HepG2 (cell line): ENCODE measurements around the gene ARHGAP26. TPM values are rescaled to one million over a fixed set of nuclear protein-coding genes. Genes with fewer than 3 reads are reported as not detected.

ENCODE experiments used
- ATAC-seq: fragments of 200-7000 bp; cut with Tn5 transposase; 3 replicates; pipeline ENCODE4 v1.9.1; 2020; ENCODE audit warnings: mild to moderate bottlenecking, moderate library complexity
- BruUV-seq: library from RNA; stranded (reverse); fragments of 400-500 nt; replicated peaks from 2 replicates; lab custom pipeline; 2021; lab: Mats Ljungman, UMichigan
- CTCF ChIA-PET: fragments of 300-600 bp; formaldehyde crosslinking; extraction: SDS; loops from one replicate; lab custom pipeline; 2021; ENCODE audit warnings: low total read pairs, inconsistent platforms, low intra/inter-chr PET ratio; lab: Yijun Ruan, JAX
- POLR2A ChIA-PET: fragments of 350-600 bp; sonication (Branson Sonifier 250); formaldehyde crosslinking; loops from one replicate; lab custom pipeline; 2020; ENCODE audit warnings: antibody characterized with exemption, inconsistent platforms; lab: Yijun Ruan, JAX
- DNase-seq: peaks from one replicate; pipeline ENCODE4 v3.0.0-alpha.2; 2015; ENCODE audit warnings: low spot score
- FAIRE-seq: peaks from 3 replicates; lab custom pipeline; 2011; peaks lifted over from hg19 to GRCh38; lab: Jason Lieb, UNC
- H2AFZ ChIP-seq: one replicate; pipeline ENCODE4 v1.6.1; 2011; ENCODE audit warnings: low read length, inconsistent platforms
- H3K27ac ChIP-seq: fragments of 300-600 bp; 3 replicates; pipeline ENCODE4 v1.8.0; 2011; ENCODE audit warnings: mixed run types, mild to moderate bottlenecking, mixed read lengths, low read length, inconsistent platforms; ENCODE audit not compliant: insufficient read depth; ENCODE audit errors: extremely low read length
- H3K27me3 ChIP-seq, 2 experiments: fragments of 200-600 bp in 1 of 2; 2 replicates in 1 of 2; 3 replicates in 1 of 2; pipeline versions ENCODE4 v1.6.0 to v1.8.0; 2011; ENCODE audit warnings: low read length in 2 of 2, mild to moderate bottlenecking in 2 of 2, moderate library complexity in 2 of 2, inconsistent platforms in 1 of 2; ENCODE audit not compliant: insufficient read depth in 2 of 2, control insufficient read depth in 1 of 2
- H3K36me3 ChIP-seq, 2 experiments: fragments of 200-600 bp in 1 of 2; replicated peaks in 1 of 2; 2 replicates in 1 of 2; 3 replicates in 1 of 2; pipeline versions ENCODE4 v1.5.1 to v1.8.0; 2011; ENCODE audit warnings: low read length in 2 of 2, inconsistent platforms in 1 of 2; ENCODE audit not compliant: insufficient read depth in 2 of 2, control insufficient read depth in 1 of 2
- H3K4me1 ChIP-seq: 2 replicates; pipeline ENCODE4 v1.5.1; 2012; ENCODE audit warnings: low read length, inconsistent platforms; ENCODE audit not compliant: insufficient read depth
- H3K4me2 ChIP-seq: 2 replicates; pipeline ENCODE4 v1.6.0; 2011; ENCODE audit warnings: low read depth, low read length, inconsistent platforms
- H3K4me3 ChIP-seq, 3 experiments: fragments of 200-600 bp in 1 of 3; sonication (generic), shearing (Covaris generic) in 1 of 3; replicated peaks in 1 of 3; 2 replicates each; pipeline ENCODE4 v1.5.1; 2011 to 2016; ENCODE audit warnings: low read length in 3 of 3, inconsistent platforms in 2 of 3, low read depth in 2 of 3, mild to moderate bottlenecking in 2 of 3, control low read depth in 1 of 3, mixed read lengths in 1 of 3; ENCODE audit not compliant: insufficient read depth in 1 of 3
- H3K79me2 ChIP-seq: one replicate; pipeline ENCODE4 v1.6.1; 2011; ENCODE audit warnings: low read length, inconsistent platforms; ENCODE audit not compliant: insufficient read depth
- H3K9ac ChIP-seq: 2 replicates; pipeline ENCODE4 v1.6.0; 2011; ENCODE audit warnings: mild to moderate bottlenecking, low read depth, low read length, inconsistent platforms; ENCODE audit not compliant: insufficient read depth
- H3K9me3 ChIP-seq: 2 replicates; pipeline ENCODE4 v1.5.1; 2012; ENCODE audit warnings: mild to moderate bottlenecking, low read length
- H4K20me1 ChIP-seq: 2 replicates; pipeline ENCODE4 v1.6.0; 2011; ENCODE audit warnings: inconsistent platforms, mild to moderate bottlenecking, low read length, moderate library complexity; ENCODE audit not compliant: insufficient read depth
- AFF4 ChIP-seq: sonication (generic); formaldehyde crosslinking; IDR thresholded peaks from 2 replicates; pipeline ENCODE4 v1.4.0; 2020; ENCODE audit warnings: missing genetic modification reagents
- DPF2 ChIP-seq: sonication (generic); formaldehyde crosslinking; IDR thresholded peaks from 2 replicates; pipeline ENCODE4 v1.4.0; 2020; ENCODE audit warnings: mild to moderate bottlenecking, low read depth, missing genetic modification reagents, borderline replicate concordance
- ESRRA ChIP-seq: sonication (generic); formaldehyde crosslinking; IDR thresholded peaks from 2 replicates; pipeline ENCODE4 v1.5.1; 2020; ENCODE audit warnings: mild to moderate bottlenecking, low read depth, missing genetic modification reagents
- IRX3 ChIP-seq: sonication (generic); formaldehyde crosslinking; IDR thresholded peaks from 2 replicates; pipeline ENCODE4 v1.8.1; 2023; ENCODE audit warnings: mild to moderate bottlenecking, low read depth, missing genetic modification reagents, borderline replicate concordance
- KIAA2018 ChIP-seq: sonication (generic); formaldehyde crosslinking; IDR thresholded peaks from 2 replicates; pipeline ENCODE4 v1.5.0; 2020; ENCODE audit warnings: mild to moderate bottlenecking, missing genetic modification reagents, borderline replicate concordance
- MZF1 ChIP-seq: sonication (generic); formaldehyde crosslinking; IDR thresholded peaks from 2 replicates; pipeline ENCODE4 v1.8.1; 2023; ENCODE audit warnings: mild to moderate bottlenecking, missing genetic modification reagents, borderline replicate concordance
- TCF12 ChIP-seq, 2 experiments: fragments of 450-650 bp in 1 of 2; sonication (generic) in 1 of 2; formaldehyde crosslinking in 1 of 2; IDR thresholded peaks; 2 replicates each; pipeline versions ENCODE4 v1.6.1 to v1.8.0; 2017 to 2022; ENCODE audit warnings: antibody characterized with exemption in 1 of 2, mild to moderate bottlenecking in 1 of 2, missing genetic modification reagents in 1 of 2, moderate library complexity in 1 of 2
- ZNF121 ChIP-seq: sonication (generic); formaldehyde crosslinking; IDR thresholded peaks from 2 replicates; pipeline ENCODE4 v1.5.0; 2020; ENCODE audit warnings: mild to moderate bottlenecking, missing genetic modification reagents
- ZNF205 ChIP-seq: IDR thresholded peaks from 2 replicates; pipeline ENCODE4 v1.6.1; 2018; ENCODE audit warnings: missing biosample characterization, missing genetic modification reagents
- ZNF296 ChIP-seq: sonication (generic); formaldehyde crosslinking; conservative IDR thresholded peaks from 2 replicates; pipeline ENCODE4 v1.5.0; 2020; ENCODE audit warnings: mild to moderate bottlenecking, missing genetic modification reagents
- ZNF607 ChIP-seq: sonication (generic); formaldehyde crosslinking; IDR thresholded peaks from 2 replicates; pipeline ENCODE4 v1.5.1; 2020; ENCODE audit warnings: missing genetic modification reagents, mild to moderate bottlenecking, borderline replicate concordance
- ZNF747 ChIP-seq: sonication (generic); formaldehyde crosslinking; IDR thresholded peaks from 2 replicates; pipeline ENCODE4 v1.8.1; 2023; ENCODE audit warnings: missing genetic modification reagents, mild to moderate bottlenecking, borderline replicate concordance
- ZSCAN29 ChIP-seq: sonication (generic); formaldehyde crosslinking; conservative IDR thresholded peaks from 2 replicates; pipeline ENCODE4 v1.4.0; 2020; ENCODE audit warnings: mild to moderate bottlenecking, missing genetic modification reagents
- WGBS: methylation state at CpG from one replicate; pipeline ENCODE4 v1.1.6; 2017; ENCODE audit warnings: low lambda C conversion rate; 5-methylcytosine and 5-hydroxymethylcytosine counted together
- in situ Hi-C: cut with HindIII; loops from 2 replicates; pipeline ENCODE4 v1.10.0; 2017; ENCODE audit warnings: low pct_unique_long_range_greater_than_20kb; ENCODE audit not compliant: extremely low pct_ligation_motif_present
- intact Hi-C: fragments of 100-400 bp; cut with micrococcal nuclease; formaldehyde crosslinking; loops from one replicate; pipeline ENCODE4 v1.10.0; 2022; ENCODE audit not compliant: unreplicated experiment
- polyA plus RNA-seq, 8 experiments: library from polyadenylated mRNA; depleted of rRNA in 3 of 8; stranded (reverse) in 7 of 8; unstranded in 1 of 8; fragments of >200 nt; fragmentation: Illumina TruSeq in 4 of 8; extraction: Trizol in 4 of 8; gene quantifications; 2 replicates each; pipeline versions ENCODE4 v1.2.1 to v1.2.3, GENCODE V29; 2011 to 2016; ENCODE audit warnings: low read depth in 4 of 8, missing spikeins in 1 of 8, mixed read lengths in 1 of 8; ENCODE audit not compliant: insufficient read depth in 1 of 8
- total RNA-seq, 5 experiments: library from RNA; depleted of rRNA; stranded (reverse); fragments of >200 nt; fragmentation: Illumina TruSeq; extraction: Trizol; gene quantifications; 2 replicates each; pipeline ENCODE4 v1.2.3, GENCODE V29; 2016; ENCODE audit warnings: low read depth in 1 of 5

ARHGAP26 gene
- total and polyA plus RNA-seq, 2 of the 13 experiments (the other 11 are each of a cell fraction or from before 2014, with no cell fraction given), result 9.6 to 18.2 TPM

DNA sequence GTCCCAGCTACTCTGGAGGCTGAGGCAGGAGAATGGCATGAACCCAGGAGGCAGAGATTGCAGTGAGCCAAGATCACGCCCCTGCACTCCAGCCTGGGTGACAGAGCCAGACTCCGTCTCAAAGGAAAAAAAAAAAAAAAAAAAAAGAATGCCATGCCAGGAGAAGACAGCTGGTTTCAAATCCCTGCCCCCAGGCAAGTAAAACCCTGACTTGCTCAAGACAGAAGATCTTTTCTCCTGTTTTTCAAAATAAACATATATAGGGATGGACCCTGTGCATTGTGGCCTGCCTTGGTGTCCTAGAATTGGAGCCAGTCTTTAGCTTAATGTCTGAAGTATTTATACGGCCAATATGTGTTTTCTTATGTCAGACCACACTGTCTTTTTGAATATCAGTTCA lies 456.2 kb downstream of the ARHGAP26 start:
- FAIRE-seq, result no peak
- WGBS, result 95% methylated on average over 3 of the region's 3 CpGs

More for the DNA sequence above, 456.2 kb downstream of the ARHGAP26 start:
- DNase-seq (no peak), ATAC-seq (no peak)
- Histone ChIP-seq H4K20me1 (no peaks in the 10 kb centered on the region), H3K9ac (no peak overlapping the region), H3K4me2 (no peak overlapping the region), H3K9me3 (no peaks in the 10 kb centered on the region), H3K79me2 (no peaks in the 10 kb centered on the region), H2AFZ (no peak overlapping the region), H3K27ac (no peak overlapping the region), H3K36me3 (peaks cover 1 to 5% of the 10 kb centered on the region in 2 experiments; a peak in 1 of 5 replicates), H3K27me3 (no peaks in the 10 kb centered on the region), H3K4me3 (no peak overlapping the region), H3K4me1 (peaks cover 29% of the 10 kb centered on the region)
- no TSS peak for BruUV-seq
- CTCF ChIA-PET, result no interaction called here
- TF ChIP-seq KIAA2018 (no peak), ZNF121 (CRISPR knock-in tag) (no peak), ZSCAN29 (CRISPR knock-in tag) (no peak), ZNF607 (CRISPR knock-in tag) (no peak), AFF4 (CRISPR knock-in tag) (no peak), ZNF296 (no peak), MZF1 (CRISPR knock-in tag) (no peak), TCF12 (IDR thresholded peaks at IDR 0.05) (no peak), TCF12 (CRISPR knock-in tag; IDR thresholded peaks at IDR 0.05) (no peak), ZNF747 (CRISPR knock-in tag) (no peak), ESRRA (no peak), ZNF205 (CRISPR knock-in tag) (no peak), DPF2 (no peak), IRX3 (CRISPR knock-in tag) (no peak)
- POLR2A ChIA-PET, result no interaction called here
- in situ Hi-C loops, result no loop called here
- intact Hi-C loops, result no loop called here
